Naive thymus-derived CD8-positive, alpha-beta T cell (primary cell): ENCODE results near the gene ANLN. TPM values are rescaled to one million over a fixed set of nuclear protein-coding genes. Genes with fewer than 3 reads are reported as not detected.
"Not testable (repeated sequence)": the region's sequence is repeated elsewhere in the genome, so short reads cannot be mapped to it uniquely, and the experiment has no call there.

Experiments used
- ATAC-seq, 2 donors: fragments of 150-1000 bp; cut with Tn5 transposase in 1 of 2; sonication (Bioruptor Pico), chemical (Tn5 transposase) in 1 of 2; 1 replicate in 1 of 2; 2 replicates in 1 of 2; pipeline ENCODE4 v1.10.0; 2021; ENCODE audit warnings: mild to moderate bottlenecking in 2 of 2, moderate library complexity in 2 of 2
- POLR2A ChIA-PET: fragments of 350-600 bp; sonication (Branson Sonifier 250); formaldehyde crosslinking; loops from one replicate; lab custom pipeline; 2021; ENCODE audit warnings: antibody characterized with exemption; lab: Charles Lee
- DNase-seq, 10 donors: peaks; one replicate each; pipeline versions ENCODE4 v3.0.0 to v3.0.0-alpha.2; 2020 to 2022
- H3K27ac Mint-ChIP-seq, 10 donors: one replicate each; pipeline ENCODE4 v1.8.0; 2020 to 2022; ENCODE audit warnings: mild to moderate bottlenecking in 10 of 10, mixed read lengths in 10 of 10, moderate library complexity in 4 of 10, inconsistent platforms in 1 of 10
- H3K27me3 Mint-ChIP-seq, 5 donors: one replicate each; pipeline ENCODE4 v1.8.0; 2021 to 2022; ENCODE audit warnings: mixed read lengths in 5 of 5
- H3K36me3 Mint-ChIP-seq, 3 donors: one replicate each; pipeline ENCODE4 v1.8.0; 2020 to 2022; ENCODE audit warnings: mixed read lengths in 3 of 3, mild to moderate bottlenecking in 2 of 3, inconsistent platforms in 1 of 3
- H3K4me1 Mint-ChIP-seq, 4 donors: one replicate each; pipeline ENCODE4 v1.8.0; 2021 to 2022; ENCODE audit warnings: mixed read lengths in 4 of 4
- H3K4me3 Mint-ChIP-seq, 10 donors: one replicate each; pipeline ENCODE4 v1.8.0; 2020 to 2022; ENCODE audit warnings: mild to moderate bottlenecking in 10 of 10, mixed read lengths in 10 of 10, moderate library complexity in 6 of 10, inconsistent platforms in 1 of 10
- H3K9me3 Mint-ChIP-seq, 9 donors: one replicate each; pipeline ENCODE4 v1.8.0; 2020 to 2022; ENCODE audit warnings: mixed read lengths in 9 of 9, mild to moderate bottlenecking in 3 of 9, inconsistent platforms in 1 of 9, moderate library complexity in 1 of 9
- polyA plus RNA-seq, 3 donors: library from polyadenylated mRNA; unstranded; fragments of 300-500 nt; fragmentation: Illumina TruSeq; gene quantifications; one replicate each; pipeline ENCODE4 v1.2.3, GENCODE V29; 2021
- total RNA-seq, 8 experiments: library from RNA in 2 of 8; stranded (reverse) in 2 of 8; gene quantifications; one replicate each; pipeline ENCODE4 v1.2.3 and lab custom pipeline; 2021 to 2026

ANLN gene
- total and polyA plus RNA-seq, 5 experiments from 2014 or later: 0.36 to 0.47 TPM; not detected in 3

DNA sequence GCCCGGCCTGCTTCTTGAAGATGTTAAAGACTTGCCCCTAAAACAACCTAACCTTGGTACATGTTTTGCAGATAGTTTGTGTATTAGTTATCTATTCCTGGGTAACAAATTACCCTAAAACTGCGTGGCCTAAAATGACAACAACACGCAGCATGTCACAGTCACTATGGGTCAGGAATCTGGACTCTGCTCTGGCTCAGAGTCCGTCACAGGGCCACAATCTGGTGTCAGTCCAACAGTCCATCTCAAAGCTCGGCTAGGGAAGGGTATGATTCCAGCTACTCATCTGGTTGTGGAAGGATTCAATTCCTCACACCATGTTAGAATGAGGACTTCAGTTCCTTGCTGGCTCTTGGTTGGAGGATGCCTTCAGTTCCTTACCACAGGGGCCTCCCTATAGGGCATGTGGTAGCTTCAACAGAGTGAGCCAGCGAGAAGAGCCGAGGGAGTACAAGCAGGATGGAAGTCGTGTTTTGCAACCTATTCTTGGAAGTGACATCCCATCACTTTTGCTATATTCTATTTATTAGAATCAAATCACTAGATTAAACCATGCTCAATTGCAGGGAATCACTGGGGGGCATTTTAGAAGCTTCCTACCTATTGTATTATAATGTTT is 71.3 kb downstream of the ANLN start:
- DNase-seq: no peak
- Mint-ChIP-seq H3K4me1 (no peaks in the 10 kb centered on the region), H3K36me3 (peaks cover 0 to 4% (median 0%) of the 10 kb centered on the region in 3 donors), H3K4me3 (no peak overlapping the region), H3K9me3 (peaks cover 0 to under 1% (median 0%) of the 10 kb centered on the region in 9 donors), H3K27me3 (peaks cover 0 to 2% (median 0%) of the 10 kb centered on the region in 5 donors), H3K27ac (no peak overlapping the region)
- POLR2A ChIA-PET: interaction anchor here (0.5 to 0.6 kb wide), 2 partner anchors 10 to 43 kb away, joined by 3 to 6 read pairs; no protein-coding TSS in a partner anchor
- no peak for ATAC-seq

DNA sequence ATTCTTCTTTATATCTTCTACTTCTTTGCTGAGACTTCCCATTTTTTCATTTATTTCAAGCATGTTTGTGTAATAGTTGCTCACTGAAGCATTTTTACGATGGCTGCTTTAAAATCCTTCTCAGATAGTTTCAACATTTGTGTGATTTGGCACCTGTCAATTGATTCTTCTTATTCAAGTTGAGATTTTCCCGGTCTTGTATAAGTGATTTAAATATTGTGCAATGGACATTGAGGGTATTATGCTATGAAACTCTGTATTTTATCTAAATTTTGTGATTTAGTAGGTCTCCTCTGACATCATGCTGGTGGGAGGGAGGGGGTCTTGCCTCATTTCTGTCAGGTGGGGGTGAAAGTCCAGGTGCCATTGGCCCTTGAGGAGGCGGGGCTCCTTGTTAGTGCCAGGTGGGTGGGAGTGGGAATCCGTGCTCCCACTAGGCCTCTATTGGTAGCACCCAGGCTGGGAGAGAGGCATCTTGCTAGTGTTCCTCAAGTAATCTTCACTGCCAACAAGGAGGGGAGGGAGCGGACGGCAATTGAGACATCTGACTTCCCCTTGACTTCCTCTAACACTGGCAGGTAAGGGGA is 73.0 kb downstream of the ANLN start:
- Mint-ChIP-seq H3K27ac (no peak overlapping the region), H3K4me3 (no peak overlapping the region), H3K4me1 (no peaks in the 10 kb centered on the region), H3K9me3 (peaks cover 0 to 5% (median 0%) of the 10 kb centered on the region in 9 donors), H3K27me3 (peaks cover 0 to 2% (median 0%) of the 10 kb centered on the region in 5 donors), H3K36me3 (peaks cover 0 to 4% (median 0%) of the 10 kb centered on the region in 3 donors)
- DNase-seq (no peak), ATAC-seq (no peak)
- POLR2A ChIA-PET: no interaction called here

DNA sequence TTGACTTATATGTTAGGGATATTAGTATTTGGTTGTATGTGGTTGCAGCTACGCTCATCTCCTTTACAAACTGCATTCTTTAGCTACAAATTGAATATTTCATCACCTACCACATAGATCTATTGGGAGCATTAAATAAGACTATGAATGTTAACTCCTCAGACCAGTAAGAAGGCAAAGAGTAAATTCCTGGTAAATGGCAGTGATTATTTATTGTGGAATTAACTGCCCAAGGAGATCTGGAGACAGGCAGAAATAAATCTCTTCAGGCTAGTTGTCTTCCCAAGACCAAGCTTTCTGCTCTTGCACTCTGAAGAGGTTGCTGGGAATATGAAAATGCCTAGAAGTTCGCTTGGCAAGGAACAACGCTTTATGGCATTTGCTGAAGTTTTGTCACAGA is 74.6 kb downstream of the ANLN start:
- no peak for DNase-seq
- peaks cover 0 to 2% (median 0%) of the 10 kb centered on the region in 5 donors for H3K27me3 Mint-ChIP-seq
- no peak for ATAC-seq
- POLR2A ChIA-PET: no interaction called here
- no peak overlapping the region for H3K4me3 Mint-ChIP-seq
- peaks cover 0 to 5% (median 0%) of the 10 kb centered on the region in 9 donors for H3K9me3 Mint-ChIP-seq
- H3K36me3 Mint-ChIP-seq: peaks cover 0 to 4% (median 1%) of the 10 kb centered on the region in 3 donors
- H3K4me1 Mint-ChIP-seq: no peaks in the 10 kb centered on the region
- H3K27ac Mint-ChIP-seq: no peak overlapping the region

DNA sequence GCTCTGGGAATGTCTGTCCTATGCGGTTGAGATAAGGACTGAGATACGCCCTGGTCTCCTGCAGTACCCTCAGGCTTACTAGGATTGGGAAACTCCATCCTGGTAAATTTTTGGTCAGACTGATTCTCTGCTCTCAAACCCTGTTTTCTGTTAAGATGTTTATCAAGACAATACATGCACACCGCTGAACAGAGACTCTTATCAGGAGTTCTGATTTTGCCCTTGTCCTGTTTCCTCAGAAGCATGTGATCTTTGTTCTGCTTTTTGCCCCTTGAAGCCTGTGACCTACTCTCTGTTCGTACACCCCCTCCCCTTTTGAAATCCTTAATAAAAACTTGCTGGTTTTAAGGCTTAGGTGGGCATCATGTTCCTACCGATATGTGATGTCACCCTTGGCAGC is 76.3 kb downstream of the ANLN start:
- H3K4me3 Mint-ChIP-seq, H3K27me3 Mint-ChIP-seq, H3K4me1 Mint-ChIP-seq, H3K9me3 Mint-ChIP-seq, DNase-seq, POLR2A ChIA-PET, ATAC-seq, H3K36me3 Mint-ChIP-seq: not testable (repeated sequence)
- H3K27ac Mint-ChIP-seq: peak overlapping the region in 2 of 10 donors; percentile 10 to 45

DNA sequence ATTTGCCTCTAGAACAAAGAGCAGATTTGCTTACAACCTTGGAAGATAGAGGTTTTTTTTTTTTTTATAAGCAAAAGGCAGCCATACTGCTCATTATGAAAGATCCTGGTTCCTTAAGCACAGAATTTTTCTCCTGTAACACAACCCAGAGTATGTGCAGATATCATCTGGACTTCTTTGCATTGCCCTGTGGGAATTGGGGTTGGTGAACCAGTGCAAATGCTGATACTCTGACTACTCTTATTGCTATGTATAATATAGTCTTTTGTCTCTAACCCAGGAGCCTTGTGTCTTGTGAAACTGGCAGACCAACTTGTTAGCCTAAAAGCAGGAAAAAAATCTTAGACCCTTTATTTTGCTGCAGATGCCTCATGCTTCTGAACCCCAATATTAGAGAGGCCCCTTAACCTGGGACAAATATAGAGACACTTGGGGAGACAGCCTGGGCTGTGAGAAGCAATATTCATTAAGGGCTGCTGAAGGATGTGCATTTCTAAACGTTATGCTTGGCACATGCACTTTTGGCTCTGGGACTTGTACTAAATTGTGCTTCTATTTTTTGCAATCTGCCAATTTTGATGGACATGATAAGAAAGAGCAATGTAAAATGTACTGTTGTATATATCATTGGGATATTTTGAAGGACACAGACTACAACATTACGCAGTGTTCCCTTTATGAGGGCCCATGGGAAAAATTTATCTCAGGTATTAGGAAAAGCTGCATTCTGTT is 78.9 kb downstream of the ANLN start:
- H3K36me3 Mint-ChIP-seq: peaks cover 0 to 4% (median 1%) of the 10 kb centered on the region in 3 donors
- ATAC-seq: no peak
- peaks cover 0 to 5% (median 0%) of the 10 kb centered on the region in 9 donors for H3K9me3 Mint-ChIP-seq
- no peak for DNase-seq
- H3K27ac Mint-ChIP-seq: no peak overlapping the region
- no peaks in the 10 kb centered on the region for H3K4me1 Mint-ChIP-seq
- peaks cover 0 to 2% (median 0%) of the 10 kb centered on the region in 5 donors for H3K27me3 Mint-ChIP-seq
- POLR2A ChIA-PET: interaction anchor here (0.6 kb wide), 1 partner anchor 9 kb away, joined by 3 read pairs; no protein-coding TSS in a partner anchor
- H3K4me3 Mint-ChIP-seq: no peak overlapping the region

DNA sequence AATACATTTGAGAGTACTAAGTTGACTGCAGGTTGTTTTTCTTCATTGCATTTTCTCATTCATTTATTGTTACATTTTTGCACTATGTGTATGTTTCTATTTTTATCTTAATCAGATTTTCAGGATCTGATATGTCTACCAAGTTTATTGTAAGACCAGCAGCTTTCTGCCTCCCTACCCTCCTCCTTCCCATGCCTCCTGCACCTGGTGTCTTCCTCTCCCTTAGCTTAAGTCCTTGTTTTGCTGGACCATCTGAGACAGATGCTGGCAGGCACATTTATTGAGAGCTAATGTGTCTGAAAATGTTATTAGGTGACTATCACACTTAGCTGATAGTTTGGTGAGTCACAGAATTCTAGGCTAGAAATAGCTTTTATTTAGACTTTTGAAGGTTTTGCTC is 79.6 kb downstream of the ANLN start:
- Mint-ChIP-seq H3K27me3 (peaks cover 0 to 2% (median 0%) of the 10 kb centered on the region in 5 donors), H3K4me3 (no peak overlapping the region), H3K4me1 (peaks cover 0 to 4% (median 2%) of the 10 kb centered on the region in 4 donors), H3K9me3 (peaks cover 0 to 5% (median 0%) of the 10 kb centered on the region in 9 donors), H3K27ac (no peak overlapping the region), H3K36me3 (peaks cover 0 to 4% (median 1%) of the 10 kb centered on the region in 3 donors)
- POLR2A ChIA-PET: interaction anchor here (0.6 kb wide), 1 partner anchor 8 kb away, joined by 3 read pairs; no protein-coding TSS in a partner anchor
- DNase-seq (no peak), ATAC-seq (no peak)

DNA sequence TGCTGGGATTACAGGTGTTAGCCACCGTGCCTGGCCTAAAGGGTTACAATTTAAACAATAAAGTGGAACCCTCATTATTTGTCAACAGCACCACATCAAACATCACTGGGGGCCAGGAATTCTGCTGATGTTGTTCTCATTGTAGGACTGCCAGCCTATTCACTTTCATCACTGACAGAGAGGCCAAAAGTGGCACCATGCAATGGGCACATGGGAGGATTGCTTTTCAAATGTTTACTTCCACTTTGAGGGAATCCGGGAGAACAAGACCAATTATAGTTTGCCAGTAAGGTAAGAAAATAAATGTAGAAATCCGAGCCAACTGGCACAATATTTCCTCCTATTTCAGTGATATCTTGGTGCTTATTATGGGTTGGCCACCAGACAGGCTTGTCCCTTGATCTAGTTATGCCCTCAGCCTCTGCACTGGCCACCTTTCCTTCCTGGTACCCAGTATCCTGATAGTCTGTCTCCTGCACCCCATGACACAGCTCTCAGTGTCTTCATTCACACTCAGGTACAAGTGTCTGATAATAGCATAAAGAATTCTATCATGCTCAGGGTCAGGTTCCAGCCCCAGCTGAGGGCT is 82.6 kb downstream of the ANLN start:
- H3K4me1 Mint-ChIP-seq: peaks cover 3 to 9% (median 7%) of the 10 kb centered on the region in 4 donors
- ATAC-seq (no peak), DNase-seq (no peak)
- H3K27me3 Mint-ChIP-seq: no peaks in the 10 kb centered on the region
- H3K4me3 Mint-ChIP-seq: no peak overlapping the region
- no peak overlapping the region for H3K27ac Mint-ChIP-seq
- POLR2A ChIA-PET: no interaction called here
- peaks cover 0 to 4% (median 0%) of the 10 kb centered on the region in 9 donors for H3K9me3 Mint-ChIP-seq
- peaks cover 0 to 1% (median 0%) of the 10 kb centered on the region in 3 donors for H3K36me3 Mint-ChIP-seq

DNA sequence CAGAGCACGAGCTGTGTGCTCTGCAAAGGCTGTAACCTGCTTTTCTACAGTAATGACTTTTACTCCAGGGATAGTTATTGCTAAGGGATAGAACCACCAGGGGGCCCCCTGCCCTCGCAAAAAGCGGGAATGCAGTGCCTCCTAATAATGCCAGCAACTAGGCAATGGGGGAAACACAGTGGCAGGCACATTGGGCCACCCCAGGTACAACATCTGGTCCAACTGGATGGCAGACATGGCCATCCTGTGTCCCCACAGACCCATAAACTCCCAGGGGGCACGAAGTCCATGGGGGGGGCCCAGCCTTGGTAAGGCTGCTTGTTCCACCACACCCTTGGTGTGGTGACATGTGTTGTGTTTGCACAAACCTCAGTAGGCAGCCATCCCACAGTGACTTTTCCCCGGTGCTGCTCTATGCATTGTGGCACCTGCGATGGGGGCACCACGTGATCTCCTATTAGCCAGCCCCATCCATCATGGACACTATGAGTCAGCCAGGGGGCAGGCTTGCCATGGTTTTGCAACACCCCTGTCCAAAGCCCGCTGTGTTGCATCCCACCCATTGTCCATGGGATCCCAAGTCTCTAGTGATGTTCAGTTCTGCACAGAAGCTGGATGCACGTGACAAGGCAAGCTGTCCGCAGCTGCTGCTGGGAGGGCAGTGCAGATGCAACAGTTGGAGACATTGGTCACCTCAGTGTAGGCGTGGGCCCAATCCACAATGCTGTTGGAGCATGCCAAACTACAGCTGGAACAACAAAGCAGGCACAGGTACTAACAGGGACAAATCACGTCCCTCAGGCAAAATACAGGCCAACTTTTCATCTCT is 84.0 kb downstream of the ANLN start:
- peaks cover 0 to 4% (median 0%) of the 10 kb centered on the region in 9 donors for H3K9me3 Mint-ChIP-seq
- DNase-seq: peak in 1 of 10 donors; percentile 3
- no peak for ATAC-seq
- POLR2A ChIA-PET: interaction anchor here (1.0 kb wide), 1 partner anchor 107 kb away, joined by 4 read pairs; a partner anchor contains a TSS
- no peak overlapping the region for H3K4me3 Mint-ChIP-seq
- H3K4me1 Mint-ChIP-seq: peaks cover 3 to 9% (median 7%) of the 10 kb centered on the region in 4 donors
- H3K27ac Mint-ChIP-seq: peak overlapping the region in 2 of 10 donors; percentile 15 to 31
- H3K36me3 Mint-ChIP-seq: no peaks in the 10 kb centered on the region
- no peaks in the 10 kb centered on the region for H3K27me3 Mint-ChIP-seq

DNA sequence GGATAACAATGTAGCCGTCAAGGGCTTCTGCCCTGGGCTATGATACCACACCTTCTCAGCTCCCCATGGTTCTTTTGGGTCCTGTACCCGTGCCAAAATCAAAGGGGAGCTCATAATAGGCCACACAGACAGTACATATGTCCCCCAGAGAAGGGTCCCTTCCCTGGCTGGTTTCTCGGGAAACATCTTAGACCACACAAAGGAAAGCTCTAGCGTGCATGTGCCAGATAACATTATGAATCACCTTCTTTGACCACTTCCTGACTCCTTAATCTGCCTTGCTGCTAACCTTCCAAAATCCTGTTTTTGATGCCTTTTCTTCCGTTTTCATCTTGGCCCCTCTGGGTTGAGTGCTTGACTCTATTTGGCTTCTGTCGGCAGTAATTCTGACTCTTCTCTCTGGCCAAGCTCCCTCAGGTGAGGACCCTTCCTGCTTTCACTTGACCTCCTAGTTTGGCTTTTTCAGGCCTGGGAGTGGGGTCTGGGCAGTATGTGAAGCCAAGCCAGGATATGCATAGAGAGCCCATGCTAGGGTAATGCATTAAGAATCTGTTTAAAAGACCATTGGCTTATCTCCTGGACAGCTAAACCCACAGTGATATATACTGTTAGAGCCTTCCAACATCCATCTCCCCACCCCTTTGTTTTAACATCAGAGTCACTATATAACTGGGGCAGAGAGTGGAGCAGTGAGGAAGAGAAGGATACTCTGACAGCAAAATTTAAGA is 84.8 kb downstream of the ANLN start:
- peaks cover 0 to 4% (median 0%) of the 10 kb centered on the region in 3 donors for H3K36me3 Mint-ChIP-seq
- H3K4me1 Mint-ChIP-seq: peaks cover 3 to 11% (median 7%) of the 10 kb centered on the region in 4 donors
- no peak overlapping the region for H3K4me3 Mint-ChIP-seq
- peak overlapping the region in 4 of 10 donors; percentile 15 to 52 (median 38) for H3K27ac Mint-ChIP-seq
- ATAC-seq (no peak), DNase-seq (no peak)
- POLR2A ChIA-PET: interaction anchor here (1.0 kb wide), 1 partner anchor 108 kb away, joined by 4 read pairs; a partner anchor contains a TSS
- no peaks in the 10 kb centered on the region for H3K27me3 Mint-ChIP-seq
- H3K9me3 Mint-ChIP-seq: peaks cover 0 to 11% (median 3%) of the 10 kb centered on the region in 9 donors

DNA sequence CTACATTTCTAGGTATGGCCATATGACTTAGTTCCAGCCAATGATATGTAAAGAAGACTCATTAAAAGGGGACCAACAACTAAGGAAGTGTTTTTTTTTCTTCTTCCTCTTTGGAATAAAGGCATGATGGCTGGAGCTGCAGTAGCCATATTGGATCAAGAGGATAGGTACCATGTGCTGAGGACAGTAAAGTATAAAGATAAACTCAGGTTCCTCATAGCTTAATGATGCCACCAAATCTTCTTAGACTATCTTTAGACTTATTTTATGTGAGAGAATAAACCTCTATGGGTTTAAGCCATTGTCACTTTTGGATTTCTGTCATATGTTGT is 85.3 kb downstream of the ANLN start:
- Mint-ChIP-seq H3K27me3 (no peaks in the 10 kb centered on the region), H3K27ac (peak overlapping the region in 1 of 10 donors; percentile 36), H3K9me3 (peaks cover 0 to 16% (median 5%) of the 10 kb centered on the region in 9 donors), H3K4me3 (no peak overlapping the region), H3K4me1 (peaks cover 6 to 16% (median 11%) of the 10 kb centered on the region in 4 donors), H3K36me3 (peaks cover 0 to 6% (median 4%) of the 10 kb centered on the region in 3 donors)
- no peak for ATAC-seq
- POLR2A ChIA-PET: interaction anchor here (1.0 kb wide), 1 partner anchor 108 kb away, joined by 4 read pairs; a partner anchor contains a TSS
- DNase-seq: no peak

DNA sequence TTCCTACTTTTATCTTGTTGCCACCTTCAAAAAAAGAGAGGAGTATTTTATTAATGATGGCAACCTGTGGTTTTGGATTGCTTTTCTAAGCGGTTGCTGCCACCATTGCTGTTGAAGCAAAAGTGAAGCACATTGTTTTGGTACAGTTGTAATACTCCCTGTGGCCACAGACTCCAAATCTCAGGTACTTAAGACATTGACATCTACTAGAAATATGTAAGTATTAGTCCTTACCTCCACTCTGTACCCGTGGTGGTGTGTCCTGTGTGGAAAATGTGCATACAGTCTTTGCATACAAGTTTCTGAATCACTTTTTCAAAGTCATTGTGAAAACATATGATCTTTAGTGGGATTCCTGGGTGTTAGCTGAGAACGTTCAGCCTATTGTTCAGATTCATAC is 85.7 kb downstream of the ANLN start:
- Mint-ChIP-seq H3K9me3 (peaks cover under 1 to 17% (median 9%) of the 10 kb centered on the region in 9 donors), H3K27ac (peak overlapping the region in 1 of 10 donors; percentile 36), H3K4me3 (no peak overlapping the region), H3K27me3 (no peaks in the 10 kb centered on the region), H3K4me1 (peaks cover 7 to 20% (median 15%) of the 10 kb centered on the region in 4 donors), H3K36me3 (peaks cover 0 to 10% (median 6%) of the 10 kb centered on the region in 3 donors)
- DNase-seq: no peak
- ATAC-seq: no peak
- POLR2A ChIA-PET: no interaction called here
